ENCODE results near the gene DUSP15. TPM values are rescaled to one million over a fixed set of nuclear protein-coding genes. Genes with fewer than 3 reads are reported as not detected.
"Not testable (repeated sequence)": the region's sequence is repeated elsewhere in the genome, so short reads cannot be mapped to it uniquely, and the experiment has no call there.

Gene DUSP15
- total RNA-seq, 1 experiment from 2014 or later = 9.1 TPM

DNA sequence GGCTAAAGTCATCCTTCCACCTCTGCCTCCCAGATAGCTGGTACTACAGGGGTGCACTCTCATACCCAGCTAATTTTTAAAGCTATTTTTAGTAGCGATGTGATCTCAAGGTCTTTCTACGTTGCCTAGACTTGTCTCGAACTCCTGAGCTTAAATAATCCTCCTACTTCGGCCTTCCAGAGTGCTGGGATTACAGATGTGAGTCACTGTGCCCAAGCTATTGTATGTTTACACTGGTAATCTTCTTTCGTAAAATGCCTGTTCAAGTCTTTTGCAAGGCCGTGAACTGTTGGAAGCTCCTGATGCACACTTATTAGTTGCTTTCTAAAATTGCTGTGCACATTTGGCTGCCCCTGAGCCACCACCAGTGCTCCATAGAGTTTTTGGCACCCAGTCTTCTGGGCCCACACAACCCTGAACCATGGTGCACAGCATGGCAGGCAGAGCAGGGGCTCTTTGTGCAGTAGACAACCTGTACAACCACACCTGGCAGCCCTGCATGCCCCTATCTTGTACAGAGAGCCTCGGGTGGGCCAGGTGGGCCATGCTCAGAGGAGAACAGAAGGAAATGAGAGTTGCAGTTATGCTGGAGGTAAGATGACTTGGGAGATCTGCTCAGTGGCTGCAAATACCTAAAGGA, 48.3 kb upstream of the DUSP15 start:
- H3K9me3 Mint-ChIP-seq (ENCODE audit: unreplicated experiment) = no peaks in the 10 kb centered on the region
- Histone ChIP-seq H3K36me3 (ENCODE audit: control insufficient read depth, insufficient read depth, low read length) (no peaks in the 10 kb centered on the region), H3K9me3 (no peaks in the 10 kb centered on the region), H3K4me1 (peaks cover 5% of the 10 kb centered on the region; the same call in 1 of the 2 replicates), H3K27me3 (replicated peaks; ENCODE audit: control insufficient read depth, insufficient read depth, low read length) (no peaks in the 10 kb centered on the region), H3K4me3 (ENCODE audit: low read depth, low read length) (no peak overlapping the region)
- peaks cover 16% of the 10 kb centered on the region for H3K4me1 Mint-ChIP-seq (ENCODE audit: low read depth, unreplicated experiment)
- H3K27ac Mint-ChIP-seq (ENCODE audit: unreplicated experiment) = no peak overlapping the region
- TF ChIP-seq, protein P1, sequence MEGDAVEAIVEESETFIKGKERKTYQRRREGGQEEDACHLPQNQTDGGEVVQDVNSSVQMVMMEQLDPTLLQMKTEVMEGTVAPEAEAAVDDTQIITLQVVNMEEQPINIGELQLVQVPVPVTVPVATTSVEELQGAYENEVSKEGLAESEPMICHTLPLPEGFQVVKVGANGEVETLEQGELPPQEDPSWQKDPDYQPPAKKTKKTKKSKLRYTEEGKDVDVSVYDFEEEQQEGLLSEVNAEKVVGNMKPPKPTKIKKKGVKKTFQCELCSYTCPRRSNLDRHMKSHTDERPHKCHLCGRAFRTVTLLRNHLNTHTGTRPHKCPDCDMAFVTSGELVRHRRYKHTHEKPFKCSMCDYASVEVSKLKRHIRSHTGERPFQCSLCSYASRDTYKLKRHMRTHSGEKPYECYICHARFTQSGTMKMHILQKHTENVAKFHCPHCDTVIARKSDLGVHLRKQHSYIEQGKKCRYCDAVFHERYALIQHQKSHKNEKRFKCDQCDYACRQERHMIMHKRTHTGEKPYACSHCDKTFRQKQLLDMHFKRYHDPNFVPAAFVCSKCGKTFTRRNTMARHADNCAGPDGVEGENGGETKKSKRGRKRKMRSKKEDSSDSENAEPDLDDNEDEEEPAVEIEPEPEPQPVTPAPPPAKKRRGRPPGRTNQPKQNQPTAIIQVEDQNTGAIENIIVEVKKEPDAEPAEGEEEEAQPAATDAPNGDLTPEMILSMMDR (IDR thresholded peaks at IDR 0.05; ENCODE audit: insufficient read depth in 1 of 2, low read depth in 1 of 2, low read length in 1 of 2, severe bottlenecking in 1 of 2, unreplicated experiment in 1 of 2) = no peak
- no peaks in the 10 kb centered on the region for H3K36me3 Mint-ChIP-seq (ENCODE audit: insufficient read depth, unreplicated experiment)
- ChIA-PET POLR2A (no interaction called here), CTCF (interaction anchor here (1.2 to 1.7 kb wide), 2 partner anchors 33 to 66 kb away, joined by 3 to 5 read pairs; partner anchors contain the start of gene PDRG1)
- DNase-seq = peak in 1 of 2 experiments; percentile 25
- intact Hi-C loops (cut with micrococcal nuclease; ENCODE audit: unreplicated experiment) = no loop called here
- BruUV-seq (replicated peaks) = no TSS peak
- peaks cover 12% of the 10 kb centered on the region for H3K27me3 Mint-ChIP-seq (ENCODE audit: insufficient read depth, unreplicated experiment)
- no peak overlapping the region for H3K4me3 Mint-ChIP-seq (ENCODE audit: unreplicated experiment)

DNA sequence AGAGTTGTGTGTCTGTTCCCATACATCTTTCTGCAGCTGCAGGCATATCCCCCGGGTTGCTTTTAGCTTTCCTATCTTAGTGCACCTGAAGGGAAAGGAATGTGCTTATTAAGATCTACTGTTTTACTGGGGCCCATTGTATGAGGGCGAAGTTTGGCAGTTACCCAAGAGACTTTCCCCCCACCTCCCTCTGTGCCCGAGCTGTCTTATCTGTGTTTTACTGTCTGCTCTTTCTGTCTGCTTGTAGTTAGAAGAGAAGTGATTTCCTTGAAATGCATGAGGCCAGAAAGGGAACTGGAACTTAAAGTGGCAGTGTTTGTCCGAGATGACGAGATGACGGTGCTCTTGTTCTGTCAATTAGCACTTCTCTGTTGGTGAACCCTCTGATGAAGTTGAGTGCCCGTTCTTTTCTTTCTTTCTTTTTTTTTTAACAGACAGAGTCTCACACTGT, 47.7 kb upstream of the DUSP15 start:
- H3K4me3 Mint-ChIP-seq (ENCODE audit: unreplicated experiment); H3K36me3 Mint-ChIP-seq (ENCODE audit: insufficient read depth, unreplicated experiment); H3K36me3 ChIP-seq (ENCODE audit: control insufficient read depth, insufficient read depth, low read length); BruUV-seq (replicated peaks); H3K9me3 ChIP-seq; H3K4me3 ChIP-seq (ENCODE audit: low read depth, low read length); H3K9me3 Mint-ChIP-seq (ENCODE audit: unreplicated experiment); POLR2A ChIA-PET; intact Hi-C loops (cut with micrococcal nuclease; ENCODE audit: unreplicated experiment); H3K4me1 ChIP-seq; H3K27me3 Mint-ChIP-seq (ENCODE audit: insufficient read depth, unreplicated experiment); H3K27ac Mint-ChIP-seq (ENCODE audit: unreplicated experiment); H3K27me3 ChIP-seq (replicated peaks; ENCODE audit: control insufficient read depth, insufficient read depth, low read length): not testable (repeated sequence)
- CTCF ChIA-PET = interaction anchor here (1.2 kb wide), 1 partner anchor 34 kb away, joined by 3 read pairs; the partner anchor contains the start of gene PDRG1
- peak in 1 of 2 experiments; percentile 25 for DNase-seq
- H3K4me1 Mint-ChIP-seq (ENCODE audit: low read depth, unreplicated experiment) = peaks cover 18% of the 10 kb centered on the region

DNA sequence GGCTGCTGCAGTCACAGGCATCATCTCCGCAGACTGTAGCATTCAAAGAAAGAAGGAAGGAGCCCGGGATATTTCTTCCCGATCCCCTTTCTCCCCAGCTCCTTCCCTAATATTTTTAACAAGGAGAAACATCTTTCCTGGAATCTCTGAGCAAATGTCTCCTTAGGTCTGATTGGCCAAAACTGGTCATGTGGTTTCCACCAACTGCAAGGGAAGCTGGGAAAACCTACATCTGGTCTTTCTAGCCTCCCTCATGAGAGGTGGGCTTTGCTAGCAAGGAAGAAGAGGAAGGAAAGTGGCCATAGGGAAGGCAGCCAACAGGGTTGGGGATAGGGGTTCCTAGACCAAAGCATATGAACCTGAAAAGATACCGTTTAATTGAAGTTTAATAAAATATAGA, 46.4 kb upstream of the DUSP15 start:
- BruUV-seq (replicated peaks) = no TSS peak
- no peak overlapping the region for H3K4me3 ChIP-seq (ENCODE audit: low read depth, low read length)
- intact Hi-C loops (cut with micrococcal nuclease; ENCODE audit: unreplicated experiment) = no loop called here
- Mint-ChIP-seq H3K4me1 (ENCODE audit: low read depth, unreplicated experiment) (peaks cover 18% of the 10 kb centered on the region), H3K36me3 (ENCODE audit: insufficient read depth, unreplicated experiment) (no peaks in the 10 kb centered on the region), H3K9me3 (ENCODE audit: unreplicated experiment) (no peaks in the 10 kb centered on the region), H3K27me3 (ENCODE audit: insufficient read depth, unreplicated experiment) (peaks cover 6% of the 10 kb centered on the region), H3K27ac (ENCODE audit: unreplicated experiment) (no peak overlapping the region), H3K4me3 (ENCODE audit: unreplicated experiment) (no peak overlapping the region)
- CTCF ChIA-PET = no interaction called here
- H3K9me3 ChIP-seq = no peaks in the 10 kb centered on the region
- POLR2A ChIA-PET = no interaction called here
- no peaks in the 10 kb centered on the region for H3K27me3 ChIP-seq (replicated peaks; ENCODE audit: control insufficient read depth, insufficient read depth, low read length)
- peak in 1 of 2 experiments; percentile 28 for DNase-seq
- peaks cover 5% of the 10 kb centered on the region; the same call in 1 of the 2 replicates for H3K4me1 ChIP-seq
- TF ChIP-seq, protein P1 (IDR thresholded peaks at IDR 0.05; ENCODE audit: insufficient read depth in 1 of 2, low read depth in 1 of 2, low read length in 1 of 2, severe bottlenecking in 1 of 2, unreplicated experiment in 1 of 2) = no peak
- H3K36me3 ChIP-seq (ENCODE audit: control insufficient read depth, insufficient read depth, low read length) = no peaks in the 10 kb centered on the region

All from Caco-2 (cell line).